Right renal pelvis (tissue), 4 donors: Measurements from ENCODE around the gene AEBP1. TPM values are rescaled to one million over a fixed set of nuclear protein-coding genes. Genes with fewer than 3 reads are reported as not detected.

Source experiments
- DNase-seq, 4 donors: peaks; one replicate each; pipeline ENCODE4 v3.0.0-alpha.2; 2013; ENCODE audit warnings: low read depth in 4 of 4, low spot score in 3 of 4, missing footprints in 1 of 4
- polyA plus RNA-seq, 4 donors: library from polyadenylated mRNA; unstranded; fragments of 120-200 nt; gene quantifications; one replicate each; pipeline ENCODE4 v1.2.1, GENCODE V29; 2013; ENCODE audit not compliant: insufficient read length in 4 of 4

The AEBP1 gene
- polyA plus RNA-seq, 4 donors: 55.4 to 75.0 (median 67.7) TPM

DNA sequence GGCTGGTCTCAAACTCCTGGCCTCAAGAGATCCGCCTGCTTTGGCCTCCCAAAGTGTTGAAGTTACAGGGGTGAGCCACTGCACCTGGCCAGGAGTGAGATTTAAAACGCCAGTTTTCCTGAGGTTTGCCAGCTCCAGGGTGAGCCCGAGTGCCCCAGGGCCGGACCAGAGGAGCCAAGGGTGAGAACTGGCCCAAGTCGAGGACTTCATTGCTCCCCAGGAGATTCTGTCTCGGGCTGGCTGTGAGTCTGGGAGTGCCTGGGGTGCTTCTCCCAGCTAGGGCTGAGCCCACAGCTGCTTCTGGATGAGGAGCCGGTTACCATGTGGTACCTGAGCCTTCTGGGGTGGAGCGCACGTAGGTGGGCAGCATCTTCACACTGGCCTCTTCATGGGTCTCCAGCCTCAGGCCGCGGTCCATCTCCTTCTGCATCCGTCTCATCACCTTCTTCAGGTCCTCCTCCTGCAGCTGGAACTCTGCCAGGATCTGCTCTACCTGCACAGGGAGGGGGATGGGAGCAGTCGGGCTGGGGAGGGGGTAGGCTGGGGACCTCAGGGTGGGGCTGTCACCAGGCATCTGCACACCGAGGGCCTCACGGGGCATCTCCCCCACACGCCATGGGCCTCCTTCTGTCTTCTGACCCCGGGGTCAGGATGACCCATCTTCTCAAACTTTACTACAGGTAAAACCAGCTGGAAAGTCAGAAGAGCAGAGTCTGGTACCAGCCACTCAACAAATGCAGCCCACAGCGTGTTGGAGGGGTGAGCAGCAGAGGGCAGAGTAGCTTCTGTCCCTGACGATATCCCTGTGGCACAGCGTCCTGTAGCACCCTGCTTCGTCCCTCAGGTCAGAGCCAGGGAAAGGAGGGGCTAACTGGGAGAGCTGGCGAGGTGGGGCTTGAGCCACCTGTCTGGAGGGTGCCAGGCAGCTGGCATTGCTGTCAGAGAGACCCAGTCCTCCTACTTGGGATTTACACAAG, 49.1 kb downstream of the AEBP1 start:
- no peak for DNase-seq

DNA sequence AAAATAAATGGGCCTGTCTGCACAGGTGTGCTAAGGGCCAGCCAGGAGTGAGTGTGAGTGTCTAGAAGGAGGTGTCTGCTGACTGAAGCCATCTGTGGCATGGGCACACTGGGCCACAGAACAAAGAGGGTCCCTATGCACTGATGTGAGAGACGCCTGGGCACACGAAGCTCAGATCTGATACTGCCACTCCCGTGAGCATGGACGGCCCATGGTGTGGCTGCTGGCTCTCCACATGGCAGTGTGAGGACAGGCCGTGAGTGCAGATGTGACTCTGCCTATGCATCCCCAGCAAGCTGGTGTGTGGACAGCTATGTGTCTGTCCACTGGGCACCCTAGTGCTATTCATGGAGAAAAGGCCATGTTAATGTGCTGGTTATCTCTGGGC, 49.8 kb downstream of the AEBP1 start:
- DNase-seq: no peak

DNA sequence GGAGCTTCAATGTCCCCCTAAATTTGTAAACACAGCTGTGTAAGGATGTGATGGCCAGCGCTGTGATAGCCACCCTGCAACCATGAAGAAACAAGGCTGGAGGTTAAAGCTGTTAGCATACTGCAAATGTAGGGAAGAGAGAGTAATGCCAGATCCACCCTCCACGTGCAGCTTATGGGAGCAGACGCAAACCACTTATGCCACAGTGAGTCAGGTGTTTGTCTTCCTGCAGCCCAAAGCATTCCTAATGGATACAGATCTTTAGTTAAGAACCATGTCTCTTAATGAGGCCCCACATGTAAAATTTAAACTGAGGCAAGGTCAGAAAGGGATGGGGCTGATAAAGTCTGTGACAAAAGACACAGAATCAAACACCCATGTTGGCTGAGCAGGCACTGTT, 50.6 kb downstream of the AEBP1 start:
- no peak for DNase-seq

DNA sequence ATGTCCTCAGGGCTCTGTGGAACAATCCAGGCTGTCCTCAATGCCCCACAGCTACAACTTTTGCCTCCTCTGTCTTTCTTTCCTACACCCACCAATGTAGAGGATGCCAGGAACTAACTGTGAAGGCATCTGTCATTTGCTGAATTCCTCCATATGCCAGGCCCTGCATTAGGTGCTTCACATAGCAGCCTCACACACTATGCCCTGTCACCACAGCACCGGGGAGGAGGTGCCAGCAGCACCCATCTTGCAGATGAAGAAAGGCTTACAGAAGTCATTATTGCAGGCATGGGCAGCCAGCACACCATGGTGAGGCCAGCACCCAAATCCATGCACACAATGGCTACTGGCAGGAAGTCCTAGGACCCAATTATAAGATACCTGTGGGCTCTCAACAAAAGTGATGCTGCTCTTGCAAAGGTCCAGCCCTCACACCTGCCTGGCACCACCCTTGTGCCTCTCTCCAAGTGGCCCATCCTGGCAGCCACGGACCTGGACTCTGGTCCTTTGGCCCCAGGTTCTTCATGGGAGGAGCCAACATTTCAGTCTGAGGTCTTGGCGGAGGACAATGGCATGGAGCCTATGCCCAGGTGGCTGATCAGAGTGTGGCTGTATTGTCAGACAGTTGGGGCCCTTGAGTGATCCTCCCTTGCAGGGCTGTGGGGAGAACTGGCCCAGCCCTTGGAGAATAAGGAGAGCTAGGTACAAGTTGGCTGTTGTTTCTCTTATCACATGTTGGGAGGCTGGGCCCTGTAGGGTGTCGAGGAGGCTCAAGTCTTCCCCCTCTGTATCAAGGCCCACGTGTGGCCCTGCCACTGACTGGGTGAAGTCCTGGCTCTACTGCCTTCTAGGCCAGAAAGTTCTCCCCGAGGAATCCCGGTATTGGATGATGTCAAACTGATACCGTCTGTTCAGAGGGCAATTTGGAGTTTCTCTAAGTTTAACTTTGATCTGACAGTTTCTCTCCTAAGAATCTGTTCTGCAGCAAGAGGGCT, 51.3 kb downstream of the AEBP1 start:
- DNase-seq: no peak

DNA sequence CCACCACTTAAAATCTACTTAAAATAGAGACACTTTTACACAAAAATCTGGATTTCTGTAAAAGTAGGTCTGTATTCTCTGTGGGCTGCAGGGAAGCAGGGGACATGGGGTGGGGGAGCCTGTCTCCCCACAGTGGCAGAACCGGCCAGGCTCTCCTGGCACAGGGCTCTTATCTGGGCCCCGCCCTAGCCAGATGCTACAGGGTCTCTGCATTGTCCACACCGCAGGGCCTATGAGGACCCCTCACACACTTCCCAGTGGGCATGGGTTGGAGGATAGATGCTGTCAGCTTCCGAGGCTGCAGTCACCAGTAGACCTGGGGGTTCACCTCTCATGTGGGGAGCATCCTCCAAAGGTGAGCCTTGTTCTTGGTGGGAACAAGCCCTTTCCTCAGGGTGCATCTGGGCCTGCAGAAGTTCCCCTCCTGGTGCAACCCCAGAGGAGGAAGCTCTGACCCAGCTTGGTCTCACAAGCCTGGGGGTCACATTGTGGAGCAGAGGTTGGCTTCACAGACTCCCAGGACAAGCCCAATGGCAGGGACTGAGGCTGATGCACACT, 52.4 kb downstream of the AEBP1 start:
- DNase-seq: no peak

DNA sequence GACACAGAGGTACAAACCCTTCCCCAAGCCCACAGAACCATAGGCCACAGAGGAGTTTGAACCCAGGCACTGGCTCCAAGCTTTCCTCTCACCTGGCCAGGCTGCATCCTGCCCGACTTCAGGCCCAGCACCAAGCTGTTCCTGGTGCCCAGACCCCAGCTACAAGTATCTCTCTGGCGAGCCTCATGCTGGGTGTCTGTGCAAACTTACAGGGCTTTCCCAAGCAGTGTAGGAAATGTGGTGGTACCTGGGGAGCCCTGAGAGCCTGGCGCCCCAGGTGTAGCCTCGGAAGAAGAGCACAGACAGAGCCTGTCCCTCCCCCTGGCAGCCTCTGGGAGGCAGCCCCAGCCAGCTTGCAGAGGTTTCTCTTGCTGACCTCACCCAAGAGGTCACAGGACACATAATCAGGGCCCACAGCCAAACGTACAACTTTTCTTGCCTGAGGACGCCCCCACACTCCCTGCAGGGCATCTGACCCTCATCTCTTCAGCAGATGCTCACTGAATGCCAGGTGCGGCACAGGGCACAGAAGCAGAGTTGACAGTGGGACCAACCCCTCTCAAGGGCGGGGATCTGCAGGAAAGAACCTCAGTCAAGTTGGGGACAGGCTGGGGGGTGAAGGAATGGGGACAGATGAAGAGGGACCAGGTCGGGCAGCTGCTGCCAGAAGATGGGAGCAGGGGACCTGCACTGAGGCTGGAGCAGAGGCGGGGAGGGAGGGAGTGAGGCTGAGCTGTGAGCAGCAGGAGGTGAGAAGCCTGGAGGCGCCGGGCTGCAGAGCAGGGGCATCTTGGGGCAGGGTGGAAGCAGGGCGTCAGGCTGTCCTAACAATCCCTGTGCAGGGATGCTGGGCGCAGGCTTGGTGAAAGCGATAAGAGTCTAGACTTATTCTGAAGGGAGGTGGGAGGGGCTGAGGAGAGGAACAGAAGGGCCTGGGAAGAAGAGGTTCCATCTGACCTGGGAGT, 53.3 kb downstream of the AEBP1 start:
- DNase-seq: no peak

DNA sequence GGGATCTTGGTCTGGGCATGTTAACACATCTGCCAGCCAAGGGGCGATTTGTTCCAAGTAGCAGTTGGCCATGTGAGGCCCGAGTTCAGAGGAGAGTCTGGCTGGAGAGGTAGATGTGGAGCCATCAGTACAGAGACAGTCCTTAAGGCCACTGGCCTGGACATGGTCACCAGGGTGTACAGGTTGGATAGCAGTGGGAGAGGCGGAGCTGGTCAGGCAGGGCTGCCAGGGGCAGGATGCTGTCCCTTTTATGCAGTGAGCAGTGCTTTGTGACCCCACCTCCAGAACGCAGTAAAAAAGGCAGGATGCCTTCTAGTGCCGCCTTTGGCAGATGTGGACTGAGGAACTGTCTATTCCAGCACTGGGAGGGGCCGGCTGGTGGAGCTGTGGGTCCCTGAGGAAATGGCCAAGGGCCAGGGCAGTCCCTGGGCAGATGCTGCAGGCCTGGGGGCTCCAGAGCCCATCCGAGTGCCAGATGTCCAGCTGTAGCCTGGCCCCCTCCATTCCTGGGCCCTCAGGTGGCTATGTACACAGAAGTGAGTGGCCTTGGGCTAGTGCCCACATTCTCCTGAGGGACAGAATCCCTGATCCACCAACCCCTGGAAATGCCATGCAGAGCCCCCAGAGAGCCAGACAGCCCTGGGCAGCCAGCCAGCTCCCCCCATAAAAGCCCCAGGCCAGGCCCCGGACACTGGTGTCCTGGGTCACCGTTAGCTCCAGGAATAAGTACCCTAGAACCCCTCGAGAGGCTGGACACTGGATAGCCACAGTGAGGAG, 54.1 kb downstream of the AEBP1 start:
- no peak for DNase-seq

DNA sequence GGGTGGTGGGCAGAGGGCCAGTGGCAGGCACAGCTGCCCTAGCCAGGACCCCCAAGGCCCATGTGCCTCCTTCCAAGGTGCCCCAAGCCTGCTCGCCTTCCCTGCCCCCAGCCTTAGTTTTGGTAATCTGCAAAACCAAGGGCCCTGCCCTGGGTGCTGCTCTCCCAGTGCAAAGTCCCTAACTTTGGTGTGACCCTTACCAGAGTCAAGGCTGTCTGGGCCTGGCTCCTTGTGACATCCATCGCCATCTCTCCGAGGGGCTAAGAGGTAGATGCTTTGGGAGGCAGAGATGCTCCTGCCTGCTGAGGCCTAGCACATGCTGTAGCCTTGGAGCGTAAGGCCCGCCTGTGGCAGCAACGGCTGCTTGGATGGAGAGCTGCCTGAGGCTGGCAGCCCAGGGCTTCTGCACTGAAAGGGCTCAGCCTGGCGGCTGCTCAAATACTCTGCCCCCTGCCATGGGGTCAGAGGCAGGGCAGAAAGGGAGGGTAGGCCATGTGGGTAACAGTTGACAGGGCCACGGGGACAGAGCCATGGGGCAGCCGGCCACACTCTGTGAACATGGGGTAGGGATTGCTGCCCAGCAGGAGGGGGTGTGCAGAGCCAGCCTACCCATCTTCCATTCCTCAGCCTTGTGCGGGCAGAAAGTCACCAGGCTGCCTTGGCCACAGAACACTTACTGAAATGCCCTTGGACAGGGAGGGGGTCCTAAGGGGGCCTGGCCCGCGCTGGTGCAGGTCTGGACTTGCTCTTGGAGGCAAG, 54.9 kb downstream of the AEBP1 start:
- no peak for DNase-seq

DNA sequence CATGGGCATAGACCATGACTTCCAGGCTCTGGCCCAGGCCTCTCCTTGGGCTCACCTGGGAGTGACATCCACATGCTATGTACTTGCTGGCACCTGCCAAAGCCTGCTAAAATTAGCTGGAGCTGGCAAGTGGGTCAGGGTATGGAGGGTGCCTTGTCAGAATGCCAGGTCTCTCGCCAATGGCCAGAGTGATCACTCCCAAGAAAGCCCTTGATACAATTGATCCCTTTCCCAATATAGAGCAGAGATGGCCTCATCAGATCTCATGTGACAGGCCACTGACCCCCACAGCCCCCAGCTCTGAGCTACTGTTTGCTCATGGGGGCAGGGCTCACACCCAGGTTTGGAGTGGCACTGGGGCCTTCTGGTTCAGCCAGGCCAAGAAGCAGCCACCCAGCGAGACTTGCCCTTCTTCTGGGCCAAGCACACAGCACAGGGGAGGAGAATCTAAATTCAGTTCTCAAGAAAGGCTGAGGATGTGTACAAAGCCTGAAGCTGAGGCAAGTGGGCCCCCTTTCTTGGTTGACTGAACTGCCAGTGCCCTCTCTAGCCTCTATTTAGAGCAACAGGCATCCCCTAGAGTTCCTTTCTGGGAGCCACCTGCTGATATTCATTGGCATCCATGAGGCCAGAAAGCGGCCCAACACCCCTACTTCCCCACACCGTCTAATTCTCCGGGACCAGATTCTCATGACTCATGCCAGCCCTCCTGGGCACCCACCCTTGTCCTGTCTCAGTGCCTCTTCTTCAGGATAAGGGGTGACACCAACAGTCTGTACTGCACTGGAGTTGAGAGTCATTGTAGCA, 55.9 kb downstream of the AEBP1 start:
- no peak for DNase-seq

DNA sequence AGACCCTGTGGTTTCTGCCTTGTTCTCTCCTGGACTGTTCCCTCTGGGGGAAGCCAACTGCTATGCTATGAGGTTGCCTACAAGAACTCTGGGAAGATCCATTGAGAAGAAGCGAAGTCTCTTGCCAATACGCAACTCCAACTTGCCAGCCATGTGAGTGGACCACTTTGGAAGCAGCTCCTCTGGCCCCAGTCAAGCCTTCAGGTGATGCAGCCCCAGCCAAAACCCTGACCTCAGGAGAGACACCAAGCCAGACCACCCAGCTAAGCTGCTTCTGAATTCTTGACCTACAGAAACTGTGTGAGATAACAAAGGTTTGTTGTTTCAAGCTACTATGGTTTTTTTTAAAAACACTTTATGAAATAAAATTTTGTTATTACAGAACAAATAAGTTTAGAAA, 57.2 kb downstream of the AEBP1 start:
- DNase-seq: no peak

DNA sequence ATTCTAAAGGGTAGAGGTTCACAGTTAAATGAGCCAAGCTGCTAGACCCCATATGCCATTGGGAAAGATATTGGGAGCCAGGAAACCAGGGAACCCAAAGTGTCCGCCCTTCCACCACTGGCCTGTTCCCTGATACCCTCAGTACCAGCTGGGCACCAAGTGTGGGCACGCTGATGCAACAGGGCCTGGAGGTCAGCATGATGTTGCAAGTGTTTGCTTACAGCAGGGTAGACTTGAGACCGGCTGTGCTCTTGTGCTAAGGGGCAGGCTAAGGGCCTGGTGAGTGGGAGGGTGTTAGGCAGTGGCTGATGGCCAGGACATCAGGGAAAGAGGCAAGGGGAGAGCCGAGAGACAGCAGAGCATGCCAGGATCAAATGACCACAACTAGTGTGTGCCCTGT, 58.0 kb downstream of the AEBP1 start:
- DNase-seq: no peak

DNA sequence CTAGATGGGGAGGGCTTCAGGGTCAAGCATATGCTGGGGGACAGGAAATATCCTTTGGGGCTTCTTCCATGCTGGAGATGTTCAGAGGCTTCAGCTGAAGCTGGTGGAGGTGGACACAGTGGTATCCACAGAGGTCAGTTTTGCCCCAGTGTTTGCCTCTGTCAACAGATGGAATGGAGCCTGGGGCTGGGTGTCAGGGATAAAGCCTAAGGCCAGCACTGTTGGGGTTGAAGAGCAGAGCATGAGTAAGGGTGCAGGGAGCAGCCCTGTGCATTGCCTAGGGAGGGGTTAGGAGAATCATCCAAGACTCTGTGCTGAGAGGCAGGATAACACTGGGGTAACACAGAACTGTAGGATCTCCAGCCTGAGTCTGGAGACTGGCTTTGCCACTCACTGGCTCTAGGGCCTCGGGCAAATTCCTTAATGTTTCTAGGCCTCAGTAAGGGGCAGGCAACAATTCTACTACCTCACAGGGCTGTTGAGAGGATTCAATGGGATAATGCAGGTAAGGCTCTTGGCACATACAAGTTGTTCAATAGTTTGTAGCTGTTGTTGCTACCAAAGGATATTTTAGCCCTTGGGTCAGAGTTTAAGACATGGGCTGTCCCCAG, 58.7 kb downstream of the AEBP1 start:
- no peak for DNase-seq

DNA sequence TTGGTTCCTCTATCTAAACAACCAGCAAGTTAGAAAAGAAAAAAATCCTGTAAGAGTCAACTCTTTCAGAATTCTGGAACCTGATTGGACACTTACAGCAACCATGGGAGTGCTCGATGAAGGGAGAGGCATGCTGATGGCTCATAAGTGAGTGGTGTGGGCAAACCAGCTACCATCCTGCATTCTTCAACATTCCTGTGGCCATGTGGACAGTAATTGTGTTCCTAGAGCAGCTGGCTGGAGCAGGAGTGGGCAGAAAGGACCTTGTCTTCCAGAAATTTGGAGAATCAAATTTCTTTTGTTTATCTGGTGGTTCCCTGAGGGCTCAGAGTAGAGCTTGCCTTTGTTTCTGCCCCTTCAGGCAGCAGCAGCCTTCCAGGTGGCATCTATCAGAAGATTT, 59.4 kb downstream of the AEBP1 start:
- no peak for DNase-seq
